ENCODE results near the gene C11orf42.

C11orf42 gene

GRCh38 chr11:6194065-6194581, 11.2 kb upstream of the C11orf42 start:
- TF ChIP-seq TEAD4 (IDR thresholded peaks at IDR 0.05): no peak
- TF ChIP-seq ZBTB7A (IDR thresholded peaks at IDR 0.05; ENCODE audit: low read depth): no peak
- no peak for TF ChIP-seq MAX (IDR thresholded peaks at IDR 0.05)
- no peak for TF ChIP-seq REST (IDR thresholded peaks at IDR 0.05; ENCODE audit: low read depth)
- no peak for TF ChIP-seq USF1 (IDR thresholded peaks at IDR 0.05)
- TF ChIP-seq CEBPB (IDR thresholded peaks at IDR 0.05): no peak
- TF ChIP-seq FOXM1 (IDR thresholded peaks at IDR 0.05; ENCODE audit: borderline replicate concordance, low read depth): no peak
- no peak for TF ChIP-seq YY1 (IDR thresholded peaks at IDR 0.05; ENCODE audit: low read depth)
- TF ChIP-seq EP300 (IDR thresholded peaks at IDR 0.05; ENCODE audit: borderline replicate concordance): no peak
- no peak for TF ChIP-seq TAF1 (IDR thresholded peaks at IDR 0.05; ENCODE audit: low read depth)
- TF ChIP-seq EGR1 (IDR thresholded peaks at IDR 0.05): no peak
- TF ChIP-seq NFIC (IDR thresholded peaks at IDR 0.05): no peak

- no peak for TF ChIP-seq TCF12 (IDR thresholded peaks at IDR 0.05; ENCODE audit: low read depth)
- no peak for TF ChIP-seq YY1 (IDR thresholded peaks at IDR 0.05; ENCODE audit: low read depth)
- no peak for TF ChIP-seq MAX (IDR thresholded peaks at IDR 0.05)
- no peak for TF ChIP-seq CEBPB (IDR thresholded peaks at IDR 0.05)
- TF ChIP-seq EGR1 (IDR thresholded peaks at IDR 0.05): no peak
- TF ChIP-seq TEAD4 (IDR thresholded peaks at IDR 0.05): no peak
- no peak for TF ChIP-seq NFIC (IDR thresholded peaks at IDR 0.05)
- TF ChIP-seq USF1 (IDR thresholded peaks at IDR 0.05): no peak
- TF ChIP-seq ZBTB7A (IDR thresholded peaks at IDR 0.05; ENCODE audit: low read depth): no peak
- no peak for TF ChIP-seq FOXM1 (IDR thresholded peaks at IDR 0.05; ENCODE audit: borderline replicate concordance, low read depth)
Observed at GRCh38 chr11:6196396-6196795, 9.0 kb upstream of the C11orf42 start.

GRCh38 chr11:6197466-6198200, 7.7 kb upstream of the C11orf42 start:
- no peak for TF ChIP-seq CEBPB (IDR thresholded peaks at IDR 0.05)
- no peak for TF ChIP-seq TCF12 (IDR thresholded peaks at IDR 0.05; ENCODE audit: low read depth)
- no peak for TF ChIP-seq USF1 (IDR thresholded peaks at IDR 0.05)
- TF ChIP-seq REST (IDR thresholded peaks at IDR 0.05; ENCODE audit: low read depth): no peak

- TF ChIP-seq EP300 (IDR thresholded peaks at IDR 0.05; ENCODE audit: borderline replicate concordance) (no peak), FOXM1 (IDR thresholded peaks at IDR 0.05; ENCODE audit: borderline replicate concordance, low read depth) (no peak), TAF1 (IDR thresholded peaks at IDR 0.05; ENCODE audit: low read depth) (no peak), EGR1 (IDR thresholded peaks at IDR 0.05) (no peak), TCF12 (IDR thresholded peaks at IDR 0.05; ENCODE audit: low read depth) (no peak), YY1 (IDR thresholded peaks at IDR 0.05; ENCODE audit: low read depth) (no peak), TEAD4 (IDR thresholded peaks at IDR 0.05) (no peak), CEBPB (IDR thresholded peaks at IDR 0.05) (no peak), CREB1 (IDR thresholded peaks at IDR 0.05; ENCODE audit: low read depth) (no peak), MAX (IDR thresholded peaks at IDR 0.05) (no peak), USF1 (IDR thresholded peaks at IDR 0.05) (no peak), RAD21 (IDR thresholded peaks at IDR 0.05; ENCODE audit: low read depth) (no peak), ZBTB7A (IDR thresholded peaks at IDR 0.05; ENCODE audit: low read depth) (no peak), REST (IDR thresholded peaks at IDR 0.05; ENCODE audit: low read depth) (no peak), NFIC (IDR thresholded peaks at IDR 0.05) (no peak)
Observed at GRCh38 chr11:6199174-6199810, 6.1 kb upstream of the C11orf42 start, which contains the start of gene OR52W1. OR52W1 (plus strand) TSS chr11:6199224; CDS start chr11:6199224, 0 bp downstream.
